Body of pancreas (tissue), 4 donors: ENCODE measurements around the gene NFATC2.

ENCODE experiments used
- POLR2A ChIP-seq, 3 donors: fragments of 450-650 bp; IDR thresholded peaks; one replicate each; pipeline ENCODE4 v1.6.1; 2016; ENCODE audit warnings: antibody characterized with exemption in 3 of 3, mild to moderate bottlenecking in 2 of 3
- TF ChIP-seq, protein P1 (sequence below), 7 experiments: fragments of 450-650 bp in 4 of 7; fragments of 200-600 bp in 3 of 7; sonication (generic) in 3 of 7; IDR thresholded peaks; one replicate each; pipeline ENCODE4 v1.5.1; 2016 to 2019; ENCODE audit warnings: antibody characterized with exemption in 7 of 7

DNA sequence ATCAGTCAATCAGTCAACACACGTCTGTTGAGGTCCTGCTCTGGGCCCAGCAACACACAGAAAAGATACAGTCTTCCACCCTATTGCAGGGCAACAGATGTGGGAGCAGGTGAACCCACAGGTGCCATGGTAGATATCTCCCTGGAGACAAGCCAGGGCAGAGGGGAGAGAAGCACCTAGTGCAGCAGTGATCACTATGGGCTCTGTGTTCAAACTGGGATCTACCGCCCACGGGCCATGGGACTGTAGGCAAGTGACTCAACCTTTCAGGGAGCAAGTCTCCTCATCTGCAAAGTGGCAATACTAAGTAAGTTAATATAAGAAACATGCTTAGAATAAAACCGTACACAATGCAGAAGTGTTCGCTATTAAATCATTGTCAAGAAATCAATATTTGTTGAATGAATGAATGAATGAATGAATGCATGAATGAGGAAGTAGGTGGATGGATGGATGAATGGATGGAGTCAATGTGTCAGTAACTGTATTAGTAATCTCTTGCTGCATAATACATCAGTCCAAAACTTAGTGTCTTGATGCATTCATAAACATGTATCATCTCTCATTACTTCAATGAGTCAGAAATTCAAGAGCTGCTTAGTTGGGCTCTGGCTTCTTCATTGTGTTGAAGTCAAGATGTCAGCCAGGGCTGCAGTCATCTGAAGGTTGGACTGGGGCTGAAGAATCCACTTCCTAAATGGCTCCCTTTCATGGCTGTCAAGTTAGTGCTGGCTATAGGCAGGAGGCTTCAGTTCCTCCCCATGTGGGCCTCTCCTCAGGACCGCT is 31.9 kb upstream of the NFATC2 start:
- TF ChIP-seq, protein P1, sequence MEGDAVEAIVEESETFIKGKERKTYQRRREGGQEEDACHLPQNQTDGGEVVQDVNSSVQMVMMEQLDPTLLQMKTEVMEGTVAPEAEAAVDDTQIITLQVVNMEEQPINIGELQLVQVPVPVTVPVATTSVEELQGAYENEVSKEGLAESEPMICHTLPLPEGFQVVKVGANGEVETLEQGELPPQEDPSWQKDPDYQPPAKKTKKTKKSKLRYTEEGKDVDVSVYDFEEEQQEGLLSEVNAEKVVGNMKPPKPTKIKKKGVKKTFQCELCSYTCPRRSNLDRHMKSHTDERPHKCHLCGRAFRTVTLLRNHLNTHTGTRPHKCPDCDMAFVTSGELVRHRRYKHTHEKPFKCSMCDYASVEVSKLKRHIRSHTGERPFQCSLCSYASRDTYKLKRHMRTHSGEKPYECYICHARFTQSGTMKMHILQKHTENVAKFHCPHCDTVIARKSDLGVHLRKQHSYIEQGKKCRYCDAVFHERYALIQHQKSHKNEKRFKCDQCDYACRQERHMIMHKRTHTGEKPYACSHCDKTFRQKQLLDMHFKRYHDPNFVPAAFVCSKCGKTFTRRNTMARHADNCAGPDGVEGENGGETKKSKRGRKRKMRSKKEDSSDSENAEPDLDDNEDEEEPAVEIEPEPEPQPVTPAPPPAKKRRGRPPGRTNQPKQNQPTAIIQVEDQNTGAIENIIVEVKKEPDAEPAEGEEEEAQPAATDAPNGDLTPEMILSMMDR (IDR thresholded peaks at IDR 0.05), result no peak
- TF ChIP-seq POLR2A (IDR thresholded peaks at IDR 0.05), result no peak
